Tibial nerve (tissue), 4 donors: ENCODE results near the gene AP3S2. TPM values are rescaled to one million over a fixed set of nuclear protein-coding genes. Genes with fewer than 3 reads are reported as not detected.

ENCODE experiments used
- DNase-seq, 2 donors: peaks; one replicate each; pipeline ENCODE4 v3.0.0-alpha.2; 2019; ENCODE audit warnings: low spot score in 2 of 2
- H3K27ac ChIP-seq, 4 donors: fragments of 200-600 bp; sonication (generic) in 3 of 4; one replicate each; pipeline ENCODE4 v1.5.1; 2017 to 2019; ENCODE audit warnings: mild to moderate bottlenecking in 1 of 4
- H3K27me3 ChIP-seq, 2 donors: fragments of 200-600 bp; sonication (generic) in 1 of 2; one replicate each; pipeline versions ENCODE4 v1.5.1 to v1.6.0; 2017 to 2019
- H3K36me3 ChIP-seq, 3 donors: fragments of 200-600 bp; sonication (generic); one replicate each; pipeline ENCODE4 v1.5.1; 2018 to 2019
- H3K4me1 ChIP-seq, 4 donors: fragments of 200-600 bp; sonication (generic) in 3 of 4; one replicate each; pipeline ENCODE4 v1.5.1; 2017 to 2019
- H3K4me3 ChIP-seq, 4 donors: fragments of 200-600 bp; sonication (generic) in 3 of 4; one replicate each; pipeline ENCODE4 v1.5.1; 2017 to 2019; ENCODE audit warnings: mild to moderate bottlenecking in 1 of 4, moderate library complexity in 1 of 4
- H3K9me3 ChIP-seq, 4 donors: fragments of 200-600 bp; sonication (generic) in 3 of 4; one replicate each; pipeline ENCODE4 v1.5.1; 2017 to 2019
- CTCF ChIP-seq, 5 experiments: fragments of 200-600 bp in 3 of 5; fragments of 450-650 bp in 2 of 5; sonication (generic) in 3 of 5; IDR thresholded peaks; one replicate each; pipeline ENCODE4 v1.5.1; 2016 to 2019; ENCODE audit warnings: antibody characterized with exemption in 5 of 5, mild to moderate bottlenecking in 3 of 5, moderate library complexity in 2 of 5
- EP300 ChIP-seq, 2 donors: sonication (generic); formaldehyde crosslinking; IDR thresholded peaks; one replicate each; pipeline ENCODE4 v1.6.1; 2017; ENCODE audit warnings: antibody characterized with exemption in 2 of 2, mild to moderate bottlenecking in 1 of 2
- POLR2A ChIP-seq, 2 donors: fragments of 450-650 bp; IDR thresholded peaks; one replicate each; pipeline ENCODE4 v1.6.1; 2017; ENCODE audit warnings: antibody characterized with exemption in 2 of 2, mild to moderate bottlenecking in 2 of 2, moderate library complexity in 2 of 2
- WGBS, 2 donors: methylation state at CpG; one replicate each; pipeline ENCODE4 v1.1.5; 2018; 5-methylcytosine and 5-hydroxymethylcytosine counted together
- total RNA-seq, 4 donors: library from RNA; depleted of rRNA; stranded (reverse); fragments of >200 nt; gene quantifications; one replicate each; pipeline ENCODE4 v1.1.0, GENCODE V29; 2016

The AP3S2 gene
- total RNA-seq, 4 donors from 2014 or later = 49.2 to 61.4 (median 52.2) TPM

- 64 to 74% methylated on average over 9 to 11 of the region's 11 CpGs for WGBS, 2 donors
- TF ChIP-seq POLR2A (IDR thresholded peaks at IDR 0.05) = no peak
- no peak for TF ChIP-seq EP300 (IDR thresholded peaks at IDR 0.05)
- no peak for TF ChIP-seq CTCF (IDR thresholded peaks at IDR 0.05)
- no peaks in the 10 kb centered on the region for H3K9me3 ChIP-seq
- H3K36me3 ChIP-seq = no peaks in the 10 kb centered on the region
- H3K4me3 ChIP-seq = no peak overlapping the region
- DNase-seq = no peak
- no peak overlapping the region for H3K27ac ChIP-seq
- H3K4me1 ChIP-seq = peaks cover 0 to 17% (median 5%) of the 10 kb centered on the region in 4 donors
- peaks cover 0 to 19% of the 10 kb centered on the region in 2 donors for H3K27me3 ChIP-seq
These were observed 71.8 kb downstream of the AP3S2 start for GRCh38 chr15:89822026-89822425.

GRCh38 chr15:89820666-89821611, 72.9 kb downstream of the AP3S2 start:
- 39 to 57% methylated on average over 12 of the region's 12 CpGs for WGBS, 2 donors
- H3K27me3 ChIP-seq = peaks cover 0 to 23% of the 10 kb centered on the region in 2 donors
- DNase-seq = no peak
- H3K4me1 ChIP-seq = peaks cover 0 to 17% (median 5%) of the 10 kb centered on the region in 4 donors
- H3K9me3 ChIP-seq = peaks cover 0 to 3% (median 0%) of the 10 kb centered on the region in 4 donors
- no peaks in the 10 kb centered on the region for H3K36me3 ChIP-seq
- TF ChIP-seq POLR2A (IDR thresholded peaks at IDR 0.05) (no peak), CTCF (IDR thresholded peaks at IDR 0.05) (no peak), EP300 (IDR thresholded peaks at IDR 0.05) (no peak)
- peak overlapping the region in 1 of 4 donors; percentile 17 for H3K27ac ChIP-seq
- H3K4me3 ChIP-seq = no peak overlapping the region

- Histone ChIP-seq H3K27me3 (peaks cover 0 to 50% of the 10 kb centered on the region in 2 donors), H3K27ac (no peak overlapping the region), H3K36me3 (no peaks in the 10 kb centered on the region), H3K4me1 (peaks cover 0 to 33% (median 6%) of the 10 kb centered on the region in 4 donors), H3K9me3 (peaks cover 0 to 12% (median 0%) of the 10 kb centered on the region in 4 donors), H3K4me3 (no peak overlapping the region)
- TF ChIP-seq POLR2A (IDR thresholded peaks at IDR 0.05) = no peak
- TF ChIP-seq CTCF (IDR thresholded peaks at IDR 0.05) = no peak
- no peak for TF ChIP-seq EP300 (IDR thresholded peaks at IDR 0.05)
- 52 to 58% methylated on average over 10 of the region's 10 CpGs for WGBS, 2 donors
- DNase-seq = no peak
These were observed 75.5 kb downstream of the AP3S2 start for GRCh38 chr15:89818287-89818686.

GRCh38 chr15:89817701-89818280, 76.0 kb downstream of the AP3S2 start:
- no peak overlapping the region for H3K4me3 ChIP-seq
- WGBS, 2 donors = 67 to 68% methylated on average over 10 of the region's 10 CpGs
- H3K9me3 ChIP-seq = peaks cover 0 to 12% (median 0%) of the 10 kb centered on the region in 4 donors
- H3K27ac ChIP-seq = no peak overlapping the region
- TF ChIP-seq EP300 (IDR thresholded peaks at IDR 0.05) (no peak), CTCF (IDR thresholded peaks at IDR 0.05) (no peak), POLR2A (IDR thresholded peaks at IDR 0.05) (no peak)
- peaks cover 0 to 33% (median 5%) of the 10 kb centered on the region in 4 donors for H3K4me1 ChIP-seq
- no peaks in the 10 kb centered on the region for H3K36me3 ChIP-seq
- H3K27me3 ChIP-seq = peaks cover 0 to 55% of the 10 kb centered on the region in 2 donors
- DNase-seq = no peak

- Histone ChIP-seq H3K4me3 (no peak overlapping the region), H3K36me3 (no peaks in the 10 kb centered on the region), H3K27me3 (peaks cover 0 to 56% of the 10 kb centered on the region in 2 donors), H3K4me1 (peaks cover 0 to 38% (median 5%) of the 10 kb centered on the region in 4 donors), H3K9me3 (peaks cover 0 to 12% (median 0%) of the 10 kb centered on the region in 4 donors), H3K27ac (no peak overlapping the region)
- 78 to 97% methylated on average over 3 of the region's 3 CpGs for WGBS, 2 donors
- no peak for DNase-seq
- TF ChIP-seq EP300 (IDR thresholded peaks at IDR 0.05) (no peak), POLR2A (IDR thresholded peaks at IDR 0.05) (no peak), CTCF (IDR thresholded peaks at IDR 0.05) (no peak)
These were observed 78.0 kb downstream of the AP3S2 start for GRCh38 chr15:89815769-89816168.
